Astrocyte (in vitro differentiated cells and primary cell): Measurements from ENCODE around the gene CEP162. TPM values are rescaled to one million over a fixed set of nuclear protein-coding genes. Genes with fewer than 3 reads are reported as not detected.

ENCODE experiments used
- DNase-seq: peaks from one replicate; pipeline ENCODE4 v3.0.0-alpha.2; 2010; ENCODE audit warnings: low read depth
- FAIRE-seq: peaks from 2 replicates; lab custom pipeline; 2011; peaks lifted over from hg19 to GRCh38; lab: Jason Lieb, UNC
- H2AFZ ChIP-seq: 2 replicates; pipeline ENCODE4 v1.6.0; 2012; ENCODE audit warnings: low read depth, low read length, inconsistent platforms
- H3K27ac ChIP-seq: 2 replicates; pipeline ENCODE4 v1.5.1; 2011; ENCODE audit warnings: low read depth, low read length, inconsistent platforms
- H3K27me3 ChIP-seq: 2 replicates; pipeline ENCODE4 v1.6.0; 2011; ENCODE audit warnings: low read length, inconsistent platforms; ENCODE audit not compliant: insufficient read depth
- H3K36me3 ChIP-seq: 2 replicates; pipeline ENCODE4 v1.5.1; 2011; ENCODE audit warnings: low read length, inconsistent platforms; ENCODE audit not compliant: insufficient read depth
- H3K4me1 ChIP-seq: 2 replicates; pipeline ENCODE4 v1.5.1; 2011; ENCODE audit warnings: low read length, inconsistent platforms; ENCODE audit not compliant: insufficient read depth
- H3K4me2 ChIP-seq: 2 replicates; pipeline ENCODE4 v1.6.0; 2012; ENCODE audit warnings: low read length, inconsistent platforms
- H3K4me3 ChIP-seq: 2 replicates; pipeline ENCODE4 v1.5.1; 2011; ENCODE audit warnings: low read depth, mild to moderate bottlenecking, low read length, inconsistent platforms; ENCODE audit not compliant: insufficient read depth
- H3K79me2 ChIP-seq: 2 replicates; pipeline ENCODE4 v1.6.0; 2012; ENCODE audit warnings: mild to moderate bottlenecking, low read length, inconsistent platforms; ENCODE audit not compliant: insufficient read depth
- H3K9ac ChIP-seq: 2 replicates; pipeline ENCODE4 v1.6.0; 2012; ENCODE audit warnings: mild to moderate bottlenecking, low read length, inconsistent platforms
- H3K9me3 ChIP-seq: 2 replicates; pipeline ENCODE4 v1.5.1; 2012; ENCODE audit warnings: low read depth, mild to moderate bottlenecking, low read length, inconsistent platforms; ENCODE audit not compliant: insufficient read depth
- H4K20me1 ChIP-seq: 2 replicates; pipeline ENCODE4 v1.6.0; 2012; ENCODE audit warnings: low read length, inconsistent platforms; ENCODE audit not compliant: insufficient read depth
- H3K27ac Mint-ChIP-seq: one replicate; pipeline ENCODE4 v1.8.0; 2021; ENCODE audit warnings: mild to moderate bottlenecking, mixed read lengths; ENCODE audit not compliant: unreplicated experiment
- H3K27me3 Mint-ChIP-seq: one replicate; pipeline ENCODE4 v1.8.0; 2021; ENCODE audit warnings: low read depth, mixed read lengths; ENCODE audit not compliant: unreplicated experiment
- H3K36me3 Mint-ChIP-seq: one replicate; pipeline ENCODE4 v1.8.0; 2021; ENCODE audit warnings: low read depth, mixed read lengths; ENCODE audit not compliant: unreplicated experiment
- H3K4me1 Mint-ChIP-seq: one replicate; pipeline ENCODE4 v1.8.0; 2021; ENCODE audit warnings: low read depth, mixed read lengths; ENCODE audit not compliant: unreplicated experiment
- H3K4me3 Mint-ChIP-seq: one replicate; pipeline ENCODE4 v1.8.0; 2021; ENCODE audit warnings: mild to moderate bottlenecking, moderate library complexity, mixed read lengths; ENCODE audit not compliant: unreplicated experiment
- H3K9me3 Mint-ChIP-seq: one replicate; pipeline ENCODE4 v1.8.0; 2021; ENCODE audit warnings: mild to moderate bottlenecking, mixed read lengths; ENCODE audit not compliant: unreplicated experiment
- EZH2 ChIP-seq: IDR thresholded peaks from 2 replicates; pipeline ENCODE4 v1.6.1; 2012; ENCODE audit warnings: mild to moderate bottlenecking, low read length, inconsistent platforms; ENCODE audit not compliant: insufficient read depth
- total RNA-seq: library from RNA; stranded (reverse); gene quantifications from 2 replicates; pipeline ENCODE4 v1.2.1, GENCODE V29; 2021
- TF ChIP-seq, protein P1 (sequence below): IDR thresholded peaks from 2 replicates; pipeline ENCODE4 v1.5.1; 2011; ENCODE audit warnings: low read depth, mild to moderate bottlenecking, inconsistent platforms, low read length, moderate library complexity; ENCODE audit not compliant: insufficient read depth

Gene CEP162
- total RNA-seq, 1 donor from 2014 or later = 6.9 TPM

DNA sequence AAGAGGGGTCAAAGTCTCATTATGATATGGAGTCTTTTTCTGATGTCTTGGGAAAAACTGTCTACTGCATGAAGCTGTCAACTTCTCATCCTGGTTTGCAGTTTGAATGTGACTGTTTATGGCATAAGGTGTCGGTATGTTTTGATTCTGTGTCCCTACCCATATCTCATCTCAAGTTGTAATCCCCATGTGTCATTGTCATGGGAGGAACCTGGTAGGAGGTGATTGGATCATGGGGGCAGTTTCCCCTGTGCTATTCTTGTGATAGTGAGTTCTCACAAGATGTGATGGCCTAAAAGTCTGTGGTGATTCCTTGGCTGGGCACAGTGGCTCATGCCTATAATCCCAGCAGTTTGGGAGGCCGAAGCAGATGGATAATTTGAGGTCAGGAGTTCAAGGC, 146.2 kb downstream of the CEP162 start:
- no peak overlapping the region for H2AFZ ChIP-seq
- H3K36me3 ChIP-seq = no peaks in the 10 kb centered on the region
- no peak overlapping the region for H3K4me2 ChIP-seq
- no peaks in the 10 kb centered on the region for H3K27me3 ChIP-seq
- H4K20me1 ChIP-seq = no peaks in the 10 kb centered on the region
- no peak overlapping the region for H3K9ac ChIP-seq
- no peaks in the 10 kb centered on the region for H3K9me3 Mint-ChIP-seq
- H3K4me3 ChIP-seq = no peak overlapping the region
- no peaks in the 10 kb centered on the region for H3K4me1 ChIP-seq
- TF ChIP-seq EZH2 = no peak
- TF ChIP-seq, protein P1, sequence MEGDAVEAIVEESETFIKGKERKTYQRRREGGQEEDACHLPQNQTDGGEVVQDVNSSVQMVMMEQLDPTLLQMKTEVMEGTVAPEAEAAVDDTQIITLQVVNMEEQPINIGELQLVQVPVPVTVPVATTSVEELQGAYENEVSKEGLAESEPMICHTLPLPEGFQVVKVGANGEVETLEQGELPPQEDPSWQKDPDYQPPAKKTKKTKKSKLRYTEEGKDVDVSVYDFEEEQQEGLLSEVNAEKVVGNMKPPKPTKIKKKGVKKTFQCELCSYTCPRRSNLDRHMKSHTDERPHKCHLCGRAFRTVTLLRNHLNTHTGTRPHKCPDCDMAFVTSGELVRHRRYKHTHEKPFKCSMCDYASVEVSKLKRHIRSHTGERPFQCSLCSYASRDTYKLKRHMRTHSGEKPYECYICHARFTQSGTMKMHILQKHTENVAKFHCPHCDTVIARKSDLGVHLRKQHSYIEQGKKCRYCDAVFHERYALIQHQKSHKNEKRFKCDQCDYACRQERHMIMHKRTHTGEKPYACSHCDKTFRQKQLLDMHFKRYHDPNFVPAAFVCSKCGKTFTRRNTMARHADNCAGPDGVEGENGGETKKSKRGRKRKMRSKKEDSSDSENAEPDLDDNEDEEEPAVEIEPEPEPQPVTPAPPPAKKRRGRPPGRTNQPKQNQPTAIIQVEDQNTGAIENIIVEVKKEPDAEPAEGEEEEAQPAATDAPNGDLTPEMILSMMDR = no peak
- no peaks in the 10 kb centered on the region for H3K36me3 Mint-ChIP-seq
- H3K4me1 Mint-ChIP-seq = peaks cover 4% of the 10 kb centered on the region
- no peak overlapping the region for H3K4me3 Mint-ChIP-seq
- H3K9me3 ChIP-seq = no peaks in the 10 kb centered on the region
- no peaks in the 10 kb centered on the region for H3K27me3 Mint-ChIP-seq
- no peak for FAIRE-seq
- no peak overlapping the region for H3K27ac Mint-ChIP-seq
- no peak overlapping the region for H3K27ac ChIP-seq
- no peak for DNase-seq
- no peaks in the 10 kb centered on the region for H3K79me2 ChIP-seq

DNA sequence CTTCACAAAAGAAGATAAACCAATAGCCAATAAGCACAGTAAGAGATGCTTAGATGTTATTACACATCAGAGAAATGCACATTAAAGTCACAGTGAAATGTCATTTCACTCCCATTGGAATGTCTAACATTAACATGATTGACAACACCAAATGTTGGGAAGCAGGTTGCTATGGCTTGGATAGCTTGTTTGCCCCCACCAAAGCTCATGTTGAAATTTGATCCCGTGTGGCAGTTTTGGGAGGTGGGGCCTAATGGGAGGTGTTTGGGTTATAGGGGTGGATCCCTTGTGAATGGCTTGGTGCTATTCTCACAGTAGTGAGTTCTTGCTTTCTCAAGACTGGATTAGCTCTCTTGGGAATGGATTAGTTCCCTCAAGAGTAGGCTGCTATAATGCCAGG, 149.1 kb downstream of the CEP162 start:
- no peaks in the 10 kb centered on the region for H3K27me3 ChIP-seq
- H3K27ac ChIP-seq = no peak overlapping the region
- no peak overlapping the region for H2AFZ ChIP-seq
- H3K9me3 ChIP-seq = no peaks in the 10 kb centered on the region
- TF ChIP-seq, protein P1 = no peak
- no peak for TF ChIP-seq EZH2
- H3K36me3 ChIP-seq = no peaks in the 10 kb centered on the region
- no peaks in the 10 kb centered on the region for H3K79me2 ChIP-seq
- FAIRE-seq = no peak
- H3K36me3 Mint-ChIP-seq = no peaks in the 10 kb centered on the region
- H3K9me3 Mint-ChIP-seq = no peaks in the 10 kb centered on the region
- H3K4me2 ChIP-seq = no peak overlapping the region
- no peaks in the 10 kb centered on the region for H4K20me1 ChIP-seq
- no peak overlapping the region for H3K27ac Mint-ChIP-seq
- H3K9ac ChIP-seq = no peak overlapping the region
- H3K4me3 Mint-ChIP-seq = no peak overlapping the region
- DNase-seq = no peak
- no peak overlapping the region for H3K4me3 ChIP-seq
- peaks cover 8% of the 10 kb centered on the region for H3K4me1 Mint-ChIP-seq
- no peaks in the 10 kb centered on the region for H3K4me1 ChIP-seq
- no peaks in the 10 kb centered on the region for H3K27me3 Mint-ChIP-seq

DNA sequence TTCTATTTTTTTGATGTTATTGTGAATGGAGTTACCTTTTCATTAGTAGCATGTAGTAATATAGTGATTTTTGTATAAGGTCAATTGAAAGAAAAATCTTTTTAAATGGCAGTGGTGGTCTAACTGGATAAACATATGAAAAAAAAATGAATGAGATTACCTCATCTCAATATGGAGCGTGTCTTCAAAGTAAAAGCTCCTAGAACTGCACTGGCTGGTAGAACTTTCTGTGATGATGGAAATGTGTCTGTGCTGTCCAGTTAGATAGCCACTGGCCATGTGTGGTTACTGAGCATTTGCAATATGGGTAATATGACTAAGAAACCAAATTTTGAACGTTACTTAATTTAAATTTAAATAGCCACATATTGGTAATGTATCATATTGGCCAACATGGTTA, 149.8 kb downstream of the CEP162 start:
- Mint-ChIP-seq H3K27me3 (no peaks in the 10 kb centered on the region), H3K9me3 (peaks cover 3% of the 10 kb centered on the region), H3K36me3 (no peaks in the 10 kb centered on the region), H3K4me3 (no peak overlapping the region), H3K27ac (no peak overlapping the region), H3K4me1 (peaks cover 5% of the 10 kb centered on the region)
- no peaks in the 10 kb centered on the region for H3K4me1 ChIP-seq
- H2AFZ ChIP-seq = no peak overlapping the region
- DNase-seq (no peak), FAIRE-seq (no peak)
- H3K9ac ChIP-seq = no peak overlapping the region
- no peaks in the 10 kb centered on the region for H4K20me1 ChIP-seq
- no peak overlapping the region for H3K4me3 ChIP-seq
- TF ChIP-seq EZH2 = no peak
- TF ChIP-seq, protein P1 = no peak
- H3K27ac ChIP-seq = no peak overlapping the region
- no peak overlapping the region for H3K4me2 ChIP-seq
- H3K36me3 ChIP-seq = no peaks in the 10 kb centered on the region
- H3K79me2 ChIP-seq = no peaks in the 10 kb centered on the region
- no peaks in the 10 kb centered on the region for H3K9me3 ChIP-seq
- no peaks in the 10 kb centered on the region for H3K27me3 ChIP-seq
